OCI-LY1 (cell line): ENCODE data around the gene TMPRSS13.

ENCODE experiments used
- CTCF ChIP-seq: fragments of 200-600 bp; sonication (generic), shearing (Covaris generic); IDR thresholded peaks from 2 replicates; pipeline ENCODE4 v1.5.1; 2017; ENCODE audit warnings: mild to moderate bottlenecking, antibody characterized with exemption, low read length, moderate library complexity, mixed read lengths
- EZH2 ChIP-seq: fragments of 200-600 bp; sonication (generic), shearing (Covaris generic); IDR thresholded peaks from 2 replicates; pipeline ENCODE4 v1.8.0; 2017; ENCODE audit warnings: borderline replicate concordance, mixed run types, mild to moderate bottlenecking, antibody characterized with exemption, low read length, moderate library complexity, mixed read lengths

DNA sequence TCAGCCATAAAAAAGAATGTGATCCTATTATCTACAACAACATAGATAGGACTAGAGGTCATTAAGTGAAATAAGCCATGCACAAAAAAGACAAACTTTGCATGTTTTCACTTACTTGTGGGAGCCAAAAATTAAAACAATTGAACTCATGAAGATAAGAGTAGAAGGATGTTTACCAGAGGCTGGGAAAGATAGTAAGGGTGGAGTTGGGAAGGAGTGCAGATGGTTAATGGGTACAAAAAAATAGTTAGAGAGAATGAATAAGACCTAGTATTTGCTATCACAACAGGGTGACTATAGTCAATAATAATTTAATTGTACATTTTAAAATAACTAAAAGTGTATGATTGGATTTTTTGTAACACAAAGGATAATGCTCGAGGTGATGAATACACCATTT lies 29.7 kb upstream of the TMPRSS13 start:
- TF ChIP-seq CTCF (no peak), EZH2 (no peak)
